Measurements from ENCODE around the gene PPP3CA. TPM values are rescaled to one million over a fixed set of nuclear protein-coding genes. Genes with fewer than 3 reads are reported as not detected.

PPP3CA gene
- total and polyA plus RNA-seq, 9 donors, result 19.4 to 47.9 (median 37.9) TPM

DNA sequence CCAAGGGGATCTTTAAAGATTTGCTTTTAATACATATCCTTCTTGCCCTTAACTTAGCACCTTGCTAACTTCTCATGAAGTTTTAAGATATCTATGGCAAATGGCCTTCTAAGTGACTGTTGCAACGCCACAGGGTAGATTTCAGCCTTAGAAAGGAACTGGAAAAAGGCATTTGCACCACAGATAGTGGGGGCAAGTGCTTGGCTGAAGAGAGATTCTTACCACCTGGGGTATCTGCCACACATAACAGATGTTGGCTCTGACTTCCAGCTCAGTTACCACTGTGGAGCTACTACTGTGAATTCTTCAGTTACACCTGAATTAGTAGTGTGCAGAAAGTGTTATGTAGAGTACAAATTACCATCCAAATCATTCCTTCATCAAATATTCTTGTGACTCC lies 302.6 kb downstream of the PPP3CA start:
- Histone ChIP-seq H3K4me1 (ENCODE audit: insufficient read depth) (no peaks in the 10 kb centered on the region), H3K4me3 (no peak overlapping the region), H3K36me3 (no peaks in the 10 kb centered on the region), H3K27me3 (no peaks in the 10 kb centered on the region), H3K27ac (no peak overlapping the region), H3K9me3 (no peaks in the 10 kb centered on the region)
- intact Hi-C loops (cut with DNase I), result no loop called here
- TF ChIP-seq EP300 (IDR thresholded peaks at IDR 0.05), result no peak
- TF ChIP-seq POLR2A (IDR thresholded peaks at IDR 0.05), result no peak
- TF ChIP-seq, protein P1, sequence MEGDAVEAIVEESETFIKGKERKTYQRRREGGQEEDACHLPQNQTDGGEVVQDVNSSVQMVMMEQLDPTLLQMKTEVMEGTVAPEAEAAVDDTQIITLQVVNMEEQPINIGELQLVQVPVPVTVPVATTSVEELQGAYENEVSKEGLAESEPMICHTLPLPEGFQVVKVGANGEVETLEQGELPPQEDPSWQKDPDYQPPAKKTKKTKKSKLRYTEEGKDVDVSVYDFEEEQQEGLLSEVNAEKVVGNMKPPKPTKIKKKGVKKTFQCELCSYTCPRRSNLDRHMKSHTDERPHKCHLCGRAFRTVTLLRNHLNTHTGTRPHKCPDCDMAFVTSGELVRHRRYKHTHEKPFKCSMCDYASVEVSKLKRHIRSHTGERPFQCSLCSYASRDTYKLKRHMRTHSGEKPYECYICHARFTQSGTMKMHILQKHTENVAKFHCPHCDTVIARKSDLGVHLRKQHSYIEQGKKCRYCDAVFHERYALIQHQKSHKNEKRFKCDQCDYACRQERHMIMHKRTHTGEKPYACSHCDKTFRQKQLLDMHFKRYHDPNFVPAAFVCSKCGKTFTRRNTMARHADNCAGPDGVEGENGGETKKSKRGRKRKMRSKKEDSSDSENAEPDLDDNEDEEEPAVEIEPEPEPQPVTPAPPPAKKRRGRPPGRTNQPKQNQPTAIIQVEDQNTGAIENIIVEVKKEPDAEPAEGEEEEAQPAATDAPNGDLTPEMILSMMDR (IDR thresholded peaks at IDR 0.05), result no peak
- no peak for DNase-seq
- 90 to 97% (median 96%) methylated on average over 1 of the region's 1 CpG for WGBS, 3 donors

DNA sequence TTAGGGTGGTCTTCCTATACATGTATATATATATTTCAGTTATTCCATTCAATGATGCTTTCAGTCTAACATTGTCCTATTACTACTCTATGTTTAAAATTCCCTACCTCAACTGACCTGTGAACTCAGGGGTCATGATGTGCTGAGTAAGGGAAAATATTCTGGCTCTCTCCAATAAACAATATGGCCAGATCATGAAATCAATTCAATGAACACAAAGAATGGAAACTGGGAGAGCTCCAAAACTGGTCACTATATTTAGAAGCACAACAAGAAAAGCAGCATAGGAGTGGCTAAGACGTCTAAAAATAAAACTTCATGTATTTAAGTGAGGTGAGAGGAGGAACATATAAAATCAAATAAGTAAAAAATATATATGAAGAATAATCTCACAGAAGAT lies 304.5 kb downstream of the PPP3CA start:
- TF ChIP-seq, protein P1 (IDR thresholded peaks at IDR 0.05), result no peak
- TF ChIP-seq EP300 (IDR thresholded peaks at IDR 0.05) (no peak), POLR2A (IDR thresholded peaks at IDR 0.05) (no peak)
- Histone ChIP-seq H3K27me3 (no peaks in the 10 kb centered on the region), H3K27ac (no peak overlapping the region), H3K36me3 (no peaks in the 10 kb centered on the region), H3K4me3 (no peak overlapping the region), H3K4me1 (ENCODE audit: insufficient read depth) (no peaks in the 10 kb centered on the region), H3K9me3 (no peaks in the 10 kb centered on the region)
- no peak for DNase-seq
- intact Hi-C loops (cut with DNase I), result no loop called here
- WGBS, 3 donors, result 58 to 80% (median 62%) methylated on average over 1 of the region's 1 CpG

DNA sequence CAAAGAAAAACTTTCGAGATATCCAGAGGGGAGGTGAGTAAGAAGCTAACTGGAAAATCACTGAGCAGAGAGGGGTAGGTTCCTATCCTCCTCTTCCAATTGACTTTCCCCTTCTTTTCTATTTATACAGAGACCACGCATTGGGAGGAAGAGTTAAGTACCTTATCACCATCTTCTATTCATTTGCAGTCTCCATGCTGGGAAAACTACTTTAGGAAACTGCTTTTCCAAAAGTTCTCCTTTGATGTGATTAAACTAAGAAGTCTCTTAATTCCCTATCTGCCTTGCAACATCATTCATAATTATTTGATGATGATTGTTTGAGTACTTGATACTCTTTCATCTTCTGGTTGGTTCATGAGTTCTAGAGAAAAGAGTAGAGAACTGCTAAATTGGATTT lies 306.6 kb downstream of the PPP3CA start:
- WGBS, 3 donors, result 68 to 99% (median 70%) methylated on average over 2 of the region's 2 CpGs
- H3K9me3 ChIP-seq, result no peaks in the 10 kb centered on the region
- no peak for DNase-seq
- no peaks in the 10 kb centered on the region for H3K27me3 ChIP-seq
- no peaks in the 10 kb centered on the region for H3K4me1 ChIP-seq (ENCODE audit: insufficient read depth)
- no peak overlapping the region for H3K4me3 ChIP-seq
- no peak overlapping the region for H3K27ac ChIP-seq
- TF ChIP-seq EP300 (IDR thresholded peaks at IDR 0.05) (no peak), POLR2A (IDR thresholded peaks at IDR 0.05) (no peak)
- TF ChIP-seq, protein P1 (IDR thresholded peaks at IDR 0.05), result no peak
- intact Hi-C loops (cut with DNase I), result no loop called here
- no peaks in the 10 kb centered on the region for H3K36me3 ChIP-seq

DNA sequence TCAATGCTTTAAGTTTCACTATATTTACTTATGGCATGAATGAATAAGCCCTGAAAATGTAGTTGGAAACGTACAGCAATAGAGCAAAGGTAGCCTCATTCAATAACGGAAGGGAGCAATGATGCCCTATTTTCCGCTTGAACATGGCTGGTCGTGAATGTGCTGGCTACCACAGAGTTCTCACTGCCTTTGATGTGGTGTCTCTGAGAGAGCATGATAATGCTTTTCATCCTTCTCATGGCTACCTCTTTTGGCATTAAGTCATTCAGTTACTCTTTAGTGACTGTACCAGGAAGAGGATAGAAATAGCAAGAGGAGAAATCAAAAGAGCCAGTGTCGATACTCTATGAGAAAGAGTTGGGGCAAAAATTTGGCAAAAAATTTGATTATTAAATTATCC lies 308.0 kb downstream of the PPP3CA start:
- Histone ChIP-seq H3K4me3 (no peak overlapping the region), H3K9me3 (no peaks in the 10 kb centered on the region), H3K27me3 (no peaks in the 10 kb centered on the region), H3K4me1 (ENCODE audit: insufficient read depth) (no peaks in the 10 kb centered on the region), H3K36me3 (no peaks in the 10 kb centered on the region), H3K27ac (no peak overlapping the region)
- TF ChIP-seq EP300 (IDR thresholded peaks at IDR 0.05) (no peak), POLR2A (IDR thresholded peaks at IDR 0.05) (no peak)
- TF ChIP-seq, protein P1 (IDR thresholded peaks at IDR 0.05), result no peak
- intact Hi-C loops (cut with DNase I), result no loop called here
- WGBS, 3 donors, result 98% methylated on average over 5 of the region's 5 CpGs
- no peak for DNase-seq
